Measurements from ENCODE around the gene WDR5B. TPM values are rescaled to one million over a fixed set of nuclear protein-coding genes. Genes with fewer than 3 reads are reported as not detected.
A peak's percentile ranks its signal among the peaks of the same experiment; 100 is the strongest.

WDR5B gene
- total and polyA plus RNA-seq, 2 experiments from 2014 or later = 1.9 to 8.2 TPM

GRCh38 chr3:122415104-122415744 is 638 bp downstream of the WDR5B start:
- Histone ChIP-seq H3K27me3 (no peaks in the 10 kb centered on the region), H2AFZ (peak overlapping the region; percentile 61), H3K4me3 (peak overlapping the region; percentile 53), H4K20me1 (ENCODE audit: insufficient read depth, poor library complexity, severe bottlenecking) (no peaks in the 10 kb centered on the region), H3K9me3 (ENCODE audit: low read depth) (no peaks in the 10 kb centered on the region), H3K36me3 (replicated peaks; ENCODE audit: insufficient read depth, low read depth) (no peaks in the 10 kb centered on the region), H3K27ac (peak overlapping the region; percentile 81), H3K4me2 (peak overlapping the region; percentile 73), H3K79me2 (peaks cover 49% of the 10 kb centered on the region), H3K4me1 (ENCODE audit: insufficient read depth) (peaks cover 17% of the 10 kb centered on the region), H3K9me2 (replicated peaks; ENCODE audit: insufficient read depth) (no peaks in the 10 kb centered on the region)
- peak; percentile 65 for DNase-seq (ENCODE audit: low spot score)
- WGBS (ENCODE audit: low lambda C conversion rate, missing lambda C conversion rate) = 29% methylated on average over 10 of the region's 10 CpGs
- TF ChIP-seq, protein P1, sequence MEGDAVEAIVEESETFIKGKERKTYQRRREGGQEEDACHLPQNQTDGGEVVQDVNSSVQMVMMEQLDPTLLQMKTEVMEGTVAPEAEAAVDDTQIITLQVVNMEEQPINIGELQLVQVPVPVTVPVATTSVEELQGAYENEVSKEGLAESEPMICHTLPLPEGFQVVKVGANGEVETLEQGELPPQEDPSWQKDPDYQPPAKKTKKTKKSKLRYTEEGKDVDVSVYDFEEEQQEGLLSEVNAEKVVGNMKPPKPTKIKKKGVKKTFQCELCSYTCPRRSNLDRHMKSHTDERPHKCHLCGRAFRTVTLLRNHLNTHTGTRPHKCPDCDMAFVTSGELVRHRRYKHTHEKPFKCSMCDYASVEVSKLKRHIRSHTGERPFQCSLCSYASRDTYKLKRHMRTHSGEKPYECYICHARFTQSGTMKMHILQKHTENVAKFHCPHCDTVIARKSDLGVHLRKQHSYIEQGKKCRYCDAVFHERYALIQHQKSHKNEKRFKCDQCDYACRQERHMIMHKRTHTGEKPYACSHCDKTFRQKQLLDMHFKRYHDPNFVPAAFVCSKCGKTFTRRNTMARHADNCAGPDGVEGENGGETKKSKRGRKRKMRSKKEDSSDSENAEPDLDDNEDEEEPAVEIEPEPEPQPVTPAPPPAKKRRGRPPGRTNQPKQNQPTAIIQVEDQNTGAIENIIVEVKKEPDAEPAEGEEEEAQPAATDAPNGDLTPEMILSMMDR (IDR thresholded peaks at IDR 0.05; ENCODE audit: poor library complexity) = no peak
- TF ChIP-seq EZH2phosphoT487 (IDR thresholded peaks at IDR 0.05; ENCODE audit: low read depth, severe bottlenecking, unreplicated experiment) = no peak
- no peak for TF ChIP-seq EZH2 (IDR thresholded peaks at IDR 0.05; ENCODE audit: borderline replicate concordance)

- WGBS (ENCODE audit: low lambda C conversion rate, missing lambda C conversion rate) = 98% methylated on average over 3 of the region's 3 CpGs
- H3K4me2 ChIP-seq = peak overlapping the region; percentile 73
- H3K9me3 ChIP-seq (ENCODE audit: low read depth) = no peaks in the 10 kb centered on the region
- no peak overlapping the region for H2AFZ ChIP-seq
- peaks cover 49% of the 10 kb centered on the region for H3K79me2 ChIP-seq
- peak overlapping the region; percentile 81 for H3K27ac ChIP-seq
- H3K36me3 ChIP-seq (replicated peaks; ENCODE audit: insufficient read depth, low read depth) = no peaks in the 10 kb centered on the region
- H3K9me2 ChIP-seq (replicated peaks; ENCODE audit: insufficient read depth) = no peaks in the 10 kb centered on the region
- no peaks in the 10 kb centered on the region for H4K20me1 ChIP-seq (ENCODE audit: insufficient read depth, poor library complexity, severe bottlenecking)
- H3K27me3 ChIP-seq = no peaks in the 10 kb centered on the region
- H3K4me3 ChIP-seq = no peak overlapping the region
- no peak for DNase-seq (ENCODE audit: low spot score)
- H3K4me1 ChIP-seq (ENCODE audit: insufficient read depth) = peaks cover 17% of the 10 kb centered on the region
- no peak for TF ChIP-seq EZH2 (IDR thresholded peaks at IDR 0.05; ENCODE audit: borderline replicate concordance)
- no peak for TF ChIP-seq EZH2phosphoT487 (IDR thresholded peaks at IDR 0.05; ENCODE audit: low read depth, severe bottlenecking, unreplicated experiment)
- TF ChIP-seq, protein P1 (IDR thresholded peaks at IDR 0.05; ENCODE audit: poor library complexity) = no peak
Observed at GRCh38 chr3:122414391-122414790, 1.5 kb downstream of the WDR5B start.

GRCh38 chr3:122410639-122411038 is 5.2 kb downstream of the WDR5B start:
- TF ChIP-seq EZH2phosphoT487 (IDR thresholded peaks at IDR 0.05; ENCODE audit: low read depth, severe bottlenecking, unreplicated experiment) (no peak), EZH2 (IDR thresholded peaks at IDR 0.05; ENCODE audit: borderline replicate concordance) (no peak)
- TF ChIP-seq, protein P1 (IDR thresholded peaks at IDR 0.05; ENCODE audit: poor library complexity) = no peak
- no peak overlapping the region for H3K4me2 ChIP-seq
- no peaks in the 10 kb centered on the region for H3K27me3 ChIP-seq
- no peak overlapping the region for H3K27ac ChIP-seq
- H3K9me2 ChIP-seq (replicated peaks; ENCODE audit: insufficient read depth) = no peaks in the 10 kb centered on the region
- H3K4me3 ChIP-seq = no peak overlapping the region
- H3K4me1 ChIP-seq (ENCODE audit: insufficient read depth) = peaks cover 8% of the 10 kb centered on the region
- H4K20me1 ChIP-seq (ENCODE audit: insufficient read depth, poor library complexity, severe bottlenecking) = no peaks in the 10 kb centered on the region
- DNase-seq (ENCODE audit: low spot score) = no peak
- H3K79me2 ChIP-seq = peaks cover 26% of the 10 kb centered on the region
- H3K36me3 ChIP-seq (replicated peaks; ENCODE audit: insufficient read depth, low read depth) = no peaks in the 10 kb centered on the region
- WGBS (ENCODE audit: low lambda C conversion rate, missing lambda C conversion rate) = 96% methylated on average over 6 of the region's 6 CpGs
- H3K9me3 ChIP-seq (ENCODE audit: low read depth) = no peaks in the 10 kb centered on the region
- no peak overlapping the region for H2AFZ ChIP-seq
